Measurements from ENCODE around the gene DOC2B. TPM values are rescaled to one million over a fixed set of nuclear protein-coding genes. Genes with fewer than 3 reads are reported as not detected.
A peak's percentile ranks its signal among the peaks of the same experiment; 100 is the strongest.

Gene DOC2B
- total RNA-seq, 4 donors from 2014 or later: 4.9 to 41.9 (median 19.3) TPM

GRCh38 chr17:182050-182751 is 751 bp upstream of the DOC2B start:
- TF ChIP-seq, protein P1, sequence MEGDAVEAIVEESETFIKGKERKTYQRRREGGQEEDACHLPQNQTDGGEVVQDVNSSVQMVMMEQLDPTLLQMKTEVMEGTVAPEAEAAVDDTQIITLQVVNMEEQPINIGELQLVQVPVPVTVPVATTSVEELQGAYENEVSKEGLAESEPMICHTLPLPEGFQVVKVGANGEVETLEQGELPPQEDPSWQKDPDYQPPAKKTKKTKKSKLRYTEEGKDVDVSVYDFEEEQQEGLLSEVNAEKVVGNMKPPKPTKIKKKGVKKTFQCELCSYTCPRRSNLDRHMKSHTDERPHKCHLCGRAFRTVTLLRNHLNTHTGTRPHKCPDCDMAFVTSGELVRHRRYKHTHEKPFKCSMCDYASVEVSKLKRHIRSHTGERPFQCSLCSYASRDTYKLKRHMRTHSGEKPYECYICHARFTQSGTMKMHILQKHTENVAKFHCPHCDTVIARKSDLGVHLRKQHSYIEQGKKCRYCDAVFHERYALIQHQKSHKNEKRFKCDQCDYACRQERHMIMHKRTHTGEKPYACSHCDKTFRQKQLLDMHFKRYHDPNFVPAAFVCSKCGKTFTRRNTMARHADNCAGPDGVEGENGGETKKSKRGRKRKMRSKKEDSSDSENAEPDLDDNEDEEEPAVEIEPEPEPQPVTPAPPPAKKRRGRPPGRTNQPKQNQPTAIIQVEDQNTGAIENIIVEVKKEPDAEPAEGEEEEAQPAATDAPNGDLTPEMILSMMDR (IDR thresholded peaks at IDR 0.05): no peak
- ATAC-seq (ENCODE audit: low FRiP score): peak; percentile 40
- DNase-seq (ENCODE audit: low spot score): no peak

GRCh38 chr17:180381-181244 is 837 bp downstream of the DOC2B start:
- DNase-seq (ENCODE audit: low spot score) (no peak), ATAC-seq (ENCODE audit: low FRiP score) (no peak)
- TF ChIP-seq, protein P1 (IDR thresholded peaks at IDR 0.05): no peak

DNA sequence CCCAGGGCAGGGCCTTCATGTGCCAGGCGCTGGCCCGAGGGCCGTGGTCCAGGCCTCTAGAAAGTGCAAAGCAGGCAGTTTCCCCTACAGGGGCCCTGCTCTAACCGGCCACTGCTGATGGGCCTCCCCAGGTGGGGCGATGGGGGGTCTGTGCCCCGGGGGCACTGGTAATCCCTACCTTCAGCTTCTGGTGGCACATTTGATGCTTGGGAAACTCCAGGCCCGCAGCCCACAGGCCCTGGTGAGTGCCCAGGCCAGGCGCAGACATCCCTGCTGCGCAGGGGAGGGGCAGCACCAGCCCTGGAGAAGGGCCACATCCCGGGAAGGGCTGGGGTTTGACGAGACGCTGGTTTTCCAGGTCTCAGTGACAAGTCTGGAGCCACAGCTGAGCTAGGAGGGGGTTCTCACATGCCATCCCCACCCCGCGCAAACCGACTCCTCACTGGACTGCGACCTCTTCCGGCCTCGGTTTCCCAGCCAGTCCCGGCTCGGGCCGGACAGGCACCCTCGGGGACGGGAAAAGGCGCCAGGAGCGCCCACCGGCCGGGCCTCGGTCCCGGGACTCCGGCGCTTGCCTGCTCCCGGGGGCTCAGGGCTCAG is 1.6 kb downstream of the DOC2B start:
- TF ChIP-seq, protein P1 (IDR thresholded peaks at IDR 0.05): no peak
- no peak for DNase-seq (ENCODE audit: low spot score)
- no peak for ATAC-seq (ENCODE audit: low FRiP score)

- ATAC-seq (ENCODE audit: low FRiP score): no peak
Observed at GRCh38 chr17:179066-179432, 2.4 kb downstream of the DOC2B start.

DNA sequence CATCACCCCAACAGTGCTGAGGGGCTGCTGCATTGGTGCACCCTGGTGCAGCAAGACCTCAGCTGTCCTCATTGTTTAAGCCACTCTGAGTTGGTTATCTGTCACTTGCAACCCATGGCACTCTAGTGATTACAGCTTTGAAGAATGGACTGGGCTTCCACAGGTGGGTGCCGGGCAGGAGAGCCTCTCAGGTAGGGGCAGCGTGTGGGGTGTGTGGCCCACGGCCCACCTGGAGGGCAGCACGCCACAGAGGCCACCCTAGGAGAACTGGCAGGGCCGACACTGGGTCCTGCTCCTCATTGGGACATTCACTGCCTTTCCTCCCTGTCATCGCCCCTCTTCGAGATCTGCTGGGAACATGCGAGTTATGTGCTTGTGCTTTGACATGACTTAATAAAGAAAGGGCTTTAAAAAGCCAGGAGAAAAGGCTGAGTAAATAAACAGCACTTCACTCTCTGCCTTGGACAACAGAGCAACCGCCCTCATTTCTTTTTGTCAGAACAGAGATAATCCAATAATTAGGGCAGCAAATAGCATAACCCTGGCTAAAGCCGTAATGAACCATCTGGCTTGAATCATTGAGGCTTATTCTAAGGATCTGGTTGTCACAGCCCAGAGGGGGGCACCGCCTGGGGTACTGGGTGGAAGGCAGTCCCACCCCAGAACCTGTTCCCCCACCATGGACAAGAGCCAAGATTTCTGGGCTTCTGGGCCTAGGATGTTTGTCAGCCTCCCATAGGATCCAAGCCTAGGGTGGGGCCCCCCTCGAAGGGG is 3.0 kb downstream of the DOC2B start:
- DNase-seq (ENCODE audit: low spot score): no peak
- no peak for ATAC-seq (ENCODE audit: low FRiP score)
- TF ChIP-seq, protein P1 (IDR thresholded peaks at IDR 0.05): no peak

More at GRCh38 chr17:179066-179432, 2.4 kb downstream of the DOC2B start:
- TF ChIP-seq, protein P1 (IDR thresholded peaks at IDR 0.05): no peak
- no peak for DNase-seq (ENCODE audit: low spot score)

- DNase-seq (ENCODE audit: low spot score) (no peak), ATAC-seq (ENCODE audit: low FRiP score) (no peak)
- TF ChIP-seq, protein P1 (IDR thresholded peaks at IDR 0.05): no peak
Observed at GRCh38 chr17:177762-178161, 3.7 kb downstream of the DOC2B start.
